Measurements from ENCODE around the gene RPL38. TPM values are rescaled to one million over a fixed set of nuclear protein-coding genes. Genes with fewer than 3 reads are reported as not detected.

Gene RPL38
- total and polyA plus RNA-seq, 2 experiments from 2014 or later = 286 to 5,312 TPM

- no peaks in the 10 kb centered on the region for H3K36me3 Mint-ChIP-seq (ENCODE audit: low read depth)
- peaks cover 6% of the 10 kb centered on the region; the same call in 1 of the 3 replicates for H3K4me1 Mint-ChIP-seq
- no peaks in the 10 kb centered on the region for H4K20me1 ChIP-seq (replicated peaks; ENCODE audit: insufficient read depth)
- H3K9me2 ChIP-seq (ENCODE audit: insufficient read depth) = no peaks in the 10 kb centered on the region
- no peak overlapping the region for H3K27ac ChIP-seq (ENCODE audit: low read depth)
- peaks cover 25% of the 10 kb centered on the region for H3K27me3 Mint-ChIP-seq (ENCODE audit: insufficient read depth, low read depth, poor library complexity)
- no peak overlapping the region for H3K4me3 Mint-ChIP-seq
- no peak overlapping the region for H3K4me3 ChIP-seq
- no peaks in the 10 kb centered on the region; the same call in 1 of the 2 replicates for H3K4me1 ChIP-seq (ENCODE audit: insufficient read depth)
- no peaks in the 10 kb centered on the region for H3K9me3 Mint-ChIP-seq
- H3K4me2 ChIP-seq = no peak overlapping the region
- no peak overlapping the region for H2AFZ ChIP-seq
- peaks cover 14% of the 10 kb centered on the region for H3K27me3 ChIP-seq (ENCODE audit: insufficient read depth)
- ATAC-seq (no peak), DNase-seq (ENCODE audit: low spot score) (no peak)
- no peaks in the 10 kb centered on the region for H3K79me2 ChIP-seq (replicated peaks; ENCODE audit: insufficient read depth)
- H3K36me3 ChIP-seq (ENCODE audit: insufficient read depth) = no peaks in the 10 kb centered on the region
- TF ChIP-seq CTCF (conservative IDR thresholded peaks at IDR 0.05; ENCODE audit: low read depth in 2 of 2) (no peak), ETS1 (IDR thresholded peaks at IDR 0.05) (no peak), REST (IDR thresholded peaks at IDR 0.05; ENCODE audit: unreplicated experiment) (no peak), STAT1 (IDR thresholded peaks at IDR 0.05; ENCODE audit: unreplicated experiment) (no peak), ZNF331 (CRISPR knock-in tag; IDR thresholded peaks at IDR 0.05; ENCODE audit: low read depth) (no peak), NANOG (IDR thresholded peaks at IDR 0.05; ENCODE audit: borderline replicate concordance) (no peak), EZH2phosphoT487 (IDR thresholded peaks at IDR 0.05; ENCODE audit: unreplicated experiment) (no peak)
- no peak overlapping the region for H3K27ac Mint-ChIP-seq
- H3F3A ChIP-seq (replicated peaks; ENCODE audit: low read depth) = no peaks in the 10 kb centered on the region
Observed at GRCh38 chr17:74218436-74218835, 15.0 kb downstream of the RPL38 start.

DNA sequence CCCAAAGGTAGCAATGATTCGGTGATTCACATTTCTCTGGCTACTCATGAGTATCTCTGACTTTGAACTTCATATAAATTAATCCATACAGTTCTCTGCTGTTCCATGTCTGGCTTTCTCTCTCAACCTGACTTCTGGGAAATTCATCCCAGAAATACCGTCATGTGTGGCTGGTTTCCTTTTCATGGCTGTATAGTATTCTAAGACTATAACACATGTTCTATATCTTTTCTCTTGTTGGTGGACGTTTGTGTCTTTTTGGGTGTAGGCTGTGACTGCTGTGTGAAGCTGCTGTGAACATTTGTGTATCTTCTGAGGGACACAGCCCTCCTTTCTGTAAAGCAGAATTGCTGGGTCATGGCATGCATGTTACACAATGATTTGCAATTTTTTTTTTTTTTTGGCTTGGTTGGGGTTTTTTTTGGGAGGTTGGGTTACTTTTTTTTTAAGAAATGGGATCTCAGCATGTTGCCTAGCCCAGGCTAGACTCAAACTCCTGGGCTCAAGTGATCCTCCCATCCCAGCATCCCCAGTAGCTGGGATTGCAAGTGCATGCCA, 16.2 kb downstream of the RPL38 start:
- H3K36me3 ChIP-seq (ENCODE audit: insufficient read depth) = no peaks in the 10 kb centered on the region
- no peak overlapping the region for H3K4me2 ChIP-seq
- Mint-ChIP-seq H3K4me1 (peaks cover under 1% of the 10 kb centered on the region; the same call in 1 of the 3 replicates), H3K27ac (no peak overlapping the region), H3K4me3 (no peak overlapping the region; the same call in 2 of the 3 replicates), H3K36me3 (ENCODE audit: low read depth) (no peaks in the 10 kb centered on the region), H3K27me3 (ENCODE audit: insufficient read depth, low read depth, poor library complexity) (peaks cover 13% of the 10 kb centered on the region), H3K9me3 (no peaks in the 10 kb centered on the region)
- no peak for ATAC-seq
- no peak overlapping the region for H3K4me3 ChIP-seq
- no peak for DNase-seq (ENCODE audit: low spot score)
- H4K20me1 ChIP-seq (replicated peaks; ENCODE audit: insufficient read depth) = no peaks in the 10 kb centered on the region
- H3K9me2 ChIP-seq (ENCODE audit: insufficient read depth) = no peaks in the 10 kb centered on the region
- peaks cover 2% of the 10 kb centered on the region; the same call in 1 of the 2 replicates for H3K27me3 ChIP-seq (ENCODE audit: insufficient read depth)
- no peak overlapping the region for H3K27ac ChIP-seq (ENCODE audit: low read depth)
- H3K4me1 ChIP-seq (ENCODE audit: insufficient read depth) = no peaks in the 10 kb centered on the region
- no peaks in the 10 kb centered on the region for H3K79me2 ChIP-seq (replicated peaks; ENCODE audit: insufficient read depth)
- no peak overlapping the region for H2AFZ ChIP-seq
- H3F3A ChIP-seq (replicated peaks; ENCODE audit: low read depth) = no peaks in the 10 kb centered on the region
- TF ChIP-seq NANOG (IDR thresholded peaks at IDR 0.05; ENCODE audit: borderline replicate concordance) (no peak), STAT1 (IDR thresholded peaks at IDR 0.05; ENCODE audit: unreplicated experiment) (no peak), ETS1 (IDR thresholded peaks at IDR 0.05) (no peak), REST (IDR thresholded peaks at IDR 0.05; ENCODE audit: unreplicated experiment) (no peak)

Data from GM23338 (cell line).